Upper lobe of left lung (tissue), 4 donors: ENCODE data around the gene HKDC1.

Experiments used
- EP300 ChIP-seq, 4 donors: sonication (generic); formaldehyde crosslinking; IDR thresholded peaks; one replicate each; pipeline ENCODE4 v1.5.1; 2017; ENCODE audit warnings: antibody characterized with exemption in 4 of 4, control low read depth in 2 of 4
- POLR2A ChIP-seq, 4 donors: fragments of 450-650 bp; IDR thresholded peaks; one replicate each; pipeline ENCODE4 v1.5.1; 2016 to 2017; ENCODE audit warnings: antibody characterized with exemption in 4 of 4, mild to moderate bottlenecking in 2 of 4
- TF ChIP-seq, protein P1 (sequence below), 6 experiments: fragments of 450-650 bp in 4 of 6; fragments of 200-600 bp in 2 of 6; sonication (generic) in 2 of 6; IDR thresholded peaks; one replicate each; pipeline ENCODE4 v1.5.1; 2016 to 2019; ENCODE audit warnings: antibody characterized with exemption in 6 of 6

DNA sequence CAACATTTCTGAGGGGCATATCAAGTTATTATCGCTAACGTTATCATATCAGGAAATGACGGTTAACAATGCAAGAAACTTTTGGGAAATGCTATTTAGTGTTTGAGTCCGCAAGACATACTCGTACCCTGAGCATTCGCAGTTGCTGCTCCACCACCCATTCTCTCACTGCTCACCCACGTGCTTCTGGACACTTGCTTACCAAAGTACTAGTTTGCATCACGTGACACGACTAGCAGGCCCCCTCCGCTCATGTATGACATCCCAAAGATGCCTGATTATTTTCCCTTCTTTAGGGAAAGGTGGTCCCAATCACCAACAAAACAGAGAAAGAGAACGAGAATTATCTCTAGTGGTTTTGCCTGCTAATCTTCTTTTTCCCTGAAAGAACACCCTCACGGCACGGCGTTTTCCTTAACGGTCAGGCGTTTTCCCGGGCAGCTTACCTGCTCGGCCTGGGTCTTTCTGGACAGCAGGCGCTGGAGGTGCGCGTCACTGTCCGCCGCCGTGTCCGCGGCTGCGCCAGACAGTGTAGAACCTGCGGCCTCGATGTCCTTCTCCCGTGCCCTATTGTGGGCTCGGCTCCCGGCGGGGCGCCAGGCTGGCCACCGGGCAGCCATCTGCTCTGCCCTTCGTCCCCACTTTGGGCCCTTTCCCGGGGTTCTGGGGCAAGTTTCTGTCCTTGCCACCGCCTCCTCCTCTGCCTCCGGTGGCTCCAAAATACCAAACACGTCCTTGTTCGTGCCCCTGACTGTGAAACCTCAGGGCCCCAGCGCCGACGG is 40.2 kb upstream of the HKDC1 start, which contains the start of gene SUPV3L1:
- TF ChIP-seq POLR2A (IDR thresholded peaks at IDR 0.05) (peak in 3 of 4 donors; percentile 69 to 96 (median 82)), EP300 (IDR thresholded peaks at IDR 0.05) (peak in 1 of 4 donors; percentile 61)
- TF ChIP-seq, protein P1, sequence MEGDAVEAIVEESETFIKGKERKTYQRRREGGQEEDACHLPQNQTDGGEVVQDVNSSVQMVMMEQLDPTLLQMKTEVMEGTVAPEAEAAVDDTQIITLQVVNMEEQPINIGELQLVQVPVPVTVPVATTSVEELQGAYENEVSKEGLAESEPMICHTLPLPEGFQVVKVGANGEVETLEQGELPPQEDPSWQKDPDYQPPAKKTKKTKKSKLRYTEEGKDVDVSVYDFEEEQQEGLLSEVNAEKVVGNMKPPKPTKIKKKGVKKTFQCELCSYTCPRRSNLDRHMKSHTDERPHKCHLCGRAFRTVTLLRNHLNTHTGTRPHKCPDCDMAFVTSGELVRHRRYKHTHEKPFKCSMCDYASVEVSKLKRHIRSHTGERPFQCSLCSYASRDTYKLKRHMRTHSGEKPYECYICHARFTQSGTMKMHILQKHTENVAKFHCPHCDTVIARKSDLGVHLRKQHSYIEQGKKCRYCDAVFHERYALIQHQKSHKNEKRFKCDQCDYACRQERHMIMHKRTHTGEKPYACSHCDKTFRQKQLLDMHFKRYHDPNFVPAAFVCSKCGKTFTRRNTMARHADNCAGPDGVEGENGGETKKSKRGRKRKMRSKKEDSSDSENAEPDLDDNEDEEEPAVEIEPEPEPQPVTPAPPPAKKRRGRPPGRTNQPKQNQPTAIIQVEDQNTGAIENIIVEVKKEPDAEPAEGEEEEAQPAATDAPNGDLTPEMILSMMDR (IDR thresholded peaks at IDR 0.05): peak in 2 of 6 experiments; percentile 9 to 26
